Measurements from ENCODE around the gene GID4.
"Not testable (repeated sequence)": the region's sequence is repeated elsewhere in the genome, so short reads cannot be mapped to it uniquely, and the experiment has no call there.

Gene GID4

GRCh38 chr17:18038861-18039534 lies at the start of gene GID4, which contains the start of gene ATPAF2:
TSS of gene GID4 (plus strand) at chr17:18039408. CDS start at chr17:18039465, 57 bp downstream.
TSS of gene ATPAF2 (minus strand) at chr17:18039168. CDS start at chr17:18039013, 155 bp downstream.
- peak within 1 kb of the TSS; percentile 64 for H3K4me3 ChIP-seq (ENCODE audit: low read depth, low read length)
- TF ChIP-seq, protein P1, sequence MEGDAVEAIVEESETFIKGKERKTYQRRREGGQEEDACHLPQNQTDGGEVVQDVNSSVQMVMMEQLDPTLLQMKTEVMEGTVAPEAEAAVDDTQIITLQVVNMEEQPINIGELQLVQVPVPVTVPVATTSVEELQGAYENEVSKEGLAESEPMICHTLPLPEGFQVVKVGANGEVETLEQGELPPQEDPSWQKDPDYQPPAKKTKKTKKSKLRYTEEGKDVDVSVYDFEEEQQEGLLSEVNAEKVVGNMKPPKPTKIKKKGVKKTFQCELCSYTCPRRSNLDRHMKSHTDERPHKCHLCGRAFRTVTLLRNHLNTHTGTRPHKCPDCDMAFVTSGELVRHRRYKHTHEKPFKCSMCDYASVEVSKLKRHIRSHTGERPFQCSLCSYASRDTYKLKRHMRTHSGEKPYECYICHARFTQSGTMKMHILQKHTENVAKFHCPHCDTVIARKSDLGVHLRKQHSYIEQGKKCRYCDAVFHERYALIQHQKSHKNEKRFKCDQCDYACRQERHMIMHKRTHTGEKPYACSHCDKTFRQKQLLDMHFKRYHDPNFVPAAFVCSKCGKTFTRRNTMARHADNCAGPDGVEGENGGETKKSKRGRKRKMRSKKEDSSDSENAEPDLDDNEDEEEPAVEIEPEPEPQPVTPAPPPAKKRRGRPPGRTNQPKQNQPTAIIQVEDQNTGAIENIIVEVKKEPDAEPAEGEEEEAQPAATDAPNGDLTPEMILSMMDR (IDR thresholded peaks at IDR 0.05; ENCODE audit: low read depth, low read length): peak; percentile 9
- in situ Hi-C loops (cut with HindIII; ENCODE audit: low sequenced_read_pairs): no loop called here
- peak; percentile 99 for DNase-seq (ENCODE audit: low read depth, low spot score)

- in situ Hi-C loops (cut with HindIII; ENCODE audit: low sequenced_read_pairs): no loop called here
- TF ChIP-seq, protein P1 (IDR thresholded peaks at IDR 0.05; ENCODE audit: low read depth, low read length): no peak
- H3K4me3 ChIP-seq (ENCODE audit: low read depth, low read length): no peak overlapping the region
- no peak for DNase-seq (ENCODE audit: low read depth, low spot score)
These were observed 49.6 kb upstream of the GID4 start for GRCh38 chr17:17989618-17990017.

DNA sequence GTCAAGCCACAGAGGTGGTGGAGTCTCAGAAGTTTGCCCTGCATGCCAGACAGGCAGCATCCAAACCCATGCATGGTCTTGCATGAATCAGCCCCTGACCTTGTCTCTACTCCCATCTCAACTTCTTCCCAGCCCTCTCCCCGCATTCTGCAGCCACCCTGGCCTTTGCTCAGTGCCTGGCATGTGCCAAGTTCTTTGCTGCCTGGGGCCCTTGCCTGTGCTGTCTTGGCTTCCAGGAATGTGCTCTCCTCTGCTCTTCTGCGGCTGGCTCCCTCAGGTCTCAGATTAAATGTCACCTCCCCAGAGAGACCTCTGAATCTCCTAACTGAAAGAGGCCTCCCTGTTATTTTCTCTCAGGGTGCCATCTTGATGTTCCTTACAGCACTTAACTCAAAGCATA lies 48.9 kb upstream of the GID4 start:
- TF ChIP-seq, protein P1 (IDR thresholded peaks at IDR 0.05; ENCODE audit: low read depth, low read length): no peak
- in situ Hi-C loops (cut with HindIII; ENCODE audit: low sequenced_read_pairs): no loop called here
- H3K4me3 ChIP-seq (ENCODE audit: low read depth, low read length): no peak overlapping the region
- DNase-seq (ENCODE audit: low read depth, low spot score): no peak

- no peak for DNase-seq (ENCODE audit: low read depth, low spot score)
- in situ Hi-C loops (cut with HindIII; ENCODE audit: low sequenced_read_pairs): no loop called here
- TF ChIP-seq, protein P1 (IDR thresholded peaks at IDR 0.05; ENCODE audit: low read depth, low read length): no peak
- no peak overlapping the region for H3K4me3 ChIP-seq (ENCODE audit: low read depth, low read length)
These were observed 45.8 kb upstream of the GID4 start for GRCh38 chr17:17993366-17993765.

- in situ Hi-C loops (cut with HindIII; ENCODE audit: low sequenced_read_pairs): no loop called here
- H3K4me3 ChIP-seq (ENCODE audit: low read depth, low read length): no peak overlapping the region
- no peak for DNase-seq (ENCODE audit: low read depth, low spot score)
- TF ChIP-seq, protein P1 (IDR thresholded peaks at IDR 0.05; ENCODE audit: low read depth, low read length): no peak
These were observed 45.4 kb upstream of the GID4 start for GRCh38 chr17:17993852-17994251.

DNA sequence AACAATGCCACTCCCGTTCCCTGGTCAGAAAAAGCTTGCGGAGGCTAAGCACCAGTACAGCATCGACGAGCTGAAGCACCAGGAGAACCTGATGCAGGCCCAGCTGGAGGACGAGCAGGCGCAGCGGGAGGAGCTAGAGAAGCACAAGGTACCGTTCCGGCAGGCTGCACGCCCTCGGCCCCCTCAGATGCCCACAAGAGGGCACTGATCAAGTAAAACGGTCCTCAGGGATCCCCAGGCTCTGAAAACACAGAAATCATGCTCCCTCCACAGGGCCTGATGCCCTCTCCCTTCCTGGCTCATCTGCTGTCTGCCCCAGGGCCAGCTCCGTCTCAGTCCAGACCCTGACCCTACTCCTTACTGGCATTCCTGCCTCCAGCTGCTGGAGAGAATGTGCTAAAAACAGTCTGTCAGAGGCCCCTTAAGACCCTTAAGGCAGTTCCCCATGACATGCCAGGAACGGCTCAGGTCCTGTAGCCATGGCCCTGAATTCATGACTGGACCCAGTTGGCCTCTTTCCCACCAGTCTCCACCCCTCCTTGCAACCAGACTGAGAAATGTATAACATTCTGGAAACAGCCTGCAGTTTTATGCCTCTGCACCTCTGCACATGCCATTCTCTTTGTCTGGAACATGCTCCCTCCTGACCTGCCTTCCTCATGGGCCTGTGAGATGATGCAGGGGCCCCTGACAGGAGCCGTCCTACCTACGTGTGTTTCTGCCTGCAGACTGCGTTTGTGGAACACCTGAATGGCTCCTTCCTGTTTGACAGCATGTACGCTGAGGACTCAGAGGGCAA lies 44.7 kb upstream of the GID4 start:
- DNase-seq (ENCODE audit: low read depth, low spot score): peak; percentile 27
- TF ChIP-seq, protein P1 (IDR thresholded peaks at IDR 0.05; ENCODE audit: low read depth, low read length): peak; percentile 56
- no peak overlapping the region for H3K4me3 ChIP-seq (ENCODE audit: low read depth, low read length)
- in situ Hi-C loops (cut with HindIII; ENCODE audit: low sequenced_read_pairs): no loop called here

GRCh38 chr17:17995887-17996286 lies 43.3 kb upstream of the GID4 start:
- in situ Hi-C loops (cut with HindIII; ENCODE audit: low sequenced_read_pairs); DNase-seq (ENCODE audit: low read depth, low spot score); H3K4me3 ChIP-seq (ENCODE audit: low read depth, low read length): not testable (repeated sequence)

All from astrocyte of the spinal cord (primary cell).